IMR-90 (cell line): ENCODE results near the gene LILRA6. TPM values are rescaled to one million over a fixed set of nuclear protein-coding genes. Genes with fewer than 3 reads are reported as not detected.

Experiments used
- ATAC-seq: fragments of 200-7000 bp; cut with Tn5 transposase; 2 replicates; pipeline ENCODE4 v1.9.1; 2020; ENCODE audit warnings: low read depth, mild to moderate bottlenecking, moderate library complexity
- BruUV-seq: library from RNA; stranded (reverse); fragments of 400-500 nt; replicated peaks from 2 replicates; lab custom pipeline; 2021; lab: Mats Ljungman, UMichigan
- CTCF ChIA-PET: fragments of 300-600 bp; formaldehyde crosslinking; extraction: SDS; loops from one replicate; lab custom pipeline; 2021; ENCODE audit warnings: antibody characterized with exemption; lab: Yijun Ruan, JAX
- POLR2A ChIA-PET: fragments of 300-600 bp; sonication (Branson Sonifier 250); formaldehyde crosslinking; loops from one replicate; lab custom pipeline; 2022; ENCODE audit warnings: antibody characterized with exemption; ENCODE audit not compliant: unreplicated experiment; lab: Charles Lee
- DNase-seq: peaks from one replicate; pipeline ENCODE4 v3.0.0; 2013
- H2AFZ ChIP-seq: replicated peaks from 2 replicates; pipeline ENCODE3; 2013; ENCODE audit warnings: low read length, mild to moderate bottlenecking; ENCODE audit not compliant: poor library complexity
- H2AK5ac ChIP-seq: 2 replicates; pipeline ENCODE4 v1.6.1; 2013; ENCODE audit warnings: low read depth, low read length, inconsistent platforms
- H2AK9ac ChIP-seq: replicated peaks from 2 replicates; pipeline ENCODE3; 2013; ENCODE audit warnings: mild to moderate bottlenecking, low read depth, low read length, moderate library complexity; ENCODE audit not compliant: poor library complexity
- H2BK120ac ChIP-seq: 2 replicates; pipeline ENCODE4 v1.6.1; 2013; ENCODE audit warnings: low read depth, low read length, inconsistent platforms
- H2BK15ac ChIP-seq: 3 replicates; pipeline ENCODE4 v1.6.1; 2013; ENCODE audit warnings: low read depth, low read length, inconsistent platforms
- H2BK20ac ChIP-seq: 2 replicates; pipeline ENCODE4 v1.6.1; 2013; ENCODE audit warnings: low read depth, mild to moderate bottlenecking, inconsistent platforms, low read length, moderate library complexity
- H2BK5ac ChIP-seq: 2 replicates; pipeline ENCODE4 v1.6.1; 2013; ENCODE audit warnings: mild to moderate bottlenecking, low read depth, low read length, inconsistent platforms; ENCODE audit not compliant: poor library complexity, severe bottlenecking
- H3K14ac ChIP-seq: replicated peaks from 2 replicates; pipeline ENCODE4 v1.6.1; 2013; ENCODE audit warnings: low read depth, low read length, inconsistent platforms
- H3K18ac ChIP-seq: 2 replicates; pipeline ENCODE4 v1.6.1; 2013; ENCODE audit warnings: low read depth, low read length, control low read depth
- H3K23ac ChIP-seq: 2 replicates; pipeline ENCODE4 v1.6.1; 2013; ENCODE audit warnings: low read depth, low read length, inconsistent platforms
- H3K27ac ChIP-seq: 2 replicates; pipeline ENCODE4 v1.5.1; 2013; ENCODE audit warnings: mild to moderate bottlenecking, control low read depth, low read length; ENCODE audit not compliant: insufficient read depth
- H3K27me3 ChIP-seq: 2 replicates; pipeline ENCODE4 v1.6.1; 2013; ENCODE audit warnings: low read length; ENCODE audit not compliant: control insufficient read depth, insufficient read depth
- H3K36me3 ChIP-seq: 2 replicates; pipeline ENCODE4 v1.6.1; 2013; ENCODE audit warnings: low read length, mixed read lengths; ENCODE audit not compliant: control insufficient read depth, insufficient read depth
- H3K4ac ChIP-seq: 2 replicates; pipeline ENCODE4 v1.6.1; 2013; ENCODE audit warnings: low read depth, low read length, inconsistent platforms
- H3K4me1 ChIP-seq: 2 replicates; pipeline ENCODE4 v1.6.1; 2013; ENCODE audit warnings: low read length, mixed read lengths; ENCODE audit not compliant: control insufficient read depth, insufficient read depth
- H3K4me2 ChIP-seq: 2 replicates; pipeline ENCODE4 v1.6.1; 2013; ENCODE audit warnings: low read depth, mild to moderate bottlenecking, control low read depth, low read length, moderate library complexity
- H3K4me3 ChIP-seq: 2 replicates; pipeline ENCODE4 v1.5.1; 2013; ENCODE audit warnings: low read depth, mild to moderate bottlenecking, control low read depth, low read length, moderate library complexity; ENCODE audit not compliant: insufficient read depth
- H3K56ac ChIP-seq: 2 replicates; pipeline ENCODE4 v1.6.1; 2013; ENCODE audit warnings: low read length, inconsistent platforms; ENCODE audit not compliant: insufficient read depth; ENCODE audit errors: extremely low read depth
- H3K79me1 ChIP-seq, 2 experiments: 2 replicates each; pipeline ENCODE4 v1.6.1; 2013; ENCODE audit warnings: low read length in 2 of 2, inconsistent platforms in 1 of 2, low read depth in 1 of 2
- H3K9ac ChIP-seq: 2 replicates; pipeline ENCODE4 v1.6.1; 2013; ENCODE audit warnings: low read depth, low read length, control low read depth
- H3K9me1 ChIP-seq: 2 replicates; pipeline ENCODE4 v1.6.1; 2013; ENCODE audit warnings: low read length, inconsistent platforms; ENCODE audit not compliant: insufficient read depth
- H3K9me3 ChIP-seq: 2 replicates; pipeline ENCODE4 v1.6.1; 2013; ENCODE audit warnings: low read length; ENCODE audit not compliant: control insufficient read depth, insufficient read depth
- H4K20me1 ChIP-seq: 2 replicates; pipeline ENCODE4 v1.6.1; 2013; ENCODE audit warnings: low read length, inconsistent platforms; ENCODE audit not compliant: insufficient read depth
- H4K5ac ChIP-seq: 2 replicates; pipeline ENCODE4 v1.6.1; 2013; ENCODE audit warnings: mild to moderate bottlenecking, low read depth, low read length, control low read depth
- H4K8ac ChIP-seq, 2 experiments: 2 replicates each; pipeline ENCODE4 v1.6.1; 2013; ENCODE audit warnings: low read depth in 2 of 2, low read length in 2 of 2, control low read depth in 1 of 2, inconsistent platforms in 1 of 2
- H4K91ac ChIP-seq: 2 replicates; pipeline ENCODE4 v1.6.1; 2013; ENCODE audit warnings: low read depth, low read length, inconsistent platforms; ENCODE audit not compliant: insufficient read depth
- BHLHE40 ChIP-seq: fragments of 150-350 bp; IDR thresholded peaks from 2 replicates; pipeline ENCODE4 v1.6.1; 2016; ENCODE audit warnings: mild to moderate bottlenecking, low read depth, low read length
- CEBPB ChIP-seq: IDR thresholded peaks from 2 replicates; pipeline ENCODE4 v1.6.1; 2012; ENCODE audit warnings: low read depth, low read length, improper control_type of control experiment
- CHD1 ChIP-seq: IDR thresholded peaks from 2 replicates; pipeline ENCODE4 v1.6.1; 2012; ENCODE audit warnings: low read depth, low read length, improper control_type of control experiment
- CTCF ChIP-seq: conservative IDR thresholded peaks from 2 replicates; pipeline ENCODE4 v1.5.1; 2012; ENCODE audit warnings: mild to moderate bottlenecking, low read depth, low read length, improper control_type of control experiment
- ELK1 ChIP-seq: fragments of 150-350 bp; IDR thresholded peaks from 2 replicates; pipeline ENCODE4 v1.6.1; 2016; ENCODE audit warnings: low read depth, mild to moderate bottlenecking, low read length, moderate library complexity, borderline replicate concordance
- FOS ChIP-seq: fragments of 150-350 bp; IDR thresholded peaks from 2 replicates; pipeline ENCODE4 v1.6.1; 2016; ENCODE audit warnings: low read depth, low read length
- MAFK ChIP-seq: IDR thresholded peaks from 2 replicates; pipeline ENCODE4 v1.6.1; 2012; ENCODE audit warnings: low read depth, low read length, improper control_type of control experiment
- MAZ ChIP-seq: IDR thresholded peaks from 2 replicates; pipeline ENCODE4 v1.6.1; 2012; ENCODE audit warnings: low read depth, mild to moderate bottlenecking, low read length, improper control_type of control experiment, moderate library complexity, borderline replicate concordance
- MXI1 ChIP-seq: IDR thresholded peaks from 2 replicates; pipeline ENCODE4 v1.6.1; 2012; ENCODE audit warnings: low read depth, mild to moderate bottlenecking, low read length, moderate library complexity, borderline replicate concordance
- NFE2L2 ChIP-seq: fragments of 150-350 bp; IDR thresholded peaks from 2 replicates; pipeline ENCODE4 v1.6.1; 2016; ENCODE audit warnings: low read depth, mild to moderate bottlenecking, low read length
- POLR2A ChIP-seq: IDR thresholded peaks from 2 replicates; pipeline ENCODE4 v1.6.1; 2012; ENCODE audit warnings: mild to moderate bottlenecking, low read depth, low read length
- RAD21 ChIP-seq: IDR thresholded peaks from 2 replicates; pipeline ENCODE4 v1.6.1; 2012; ENCODE audit warnings: low read length, improper control_type of control experiment
- RCOR1 ChIP-seq: IDR thresholded peaks from 2 replicates; pipeline ENCODE4 v1.6.1; 2012; ENCODE audit warnings: mild to moderate bottlenecking, low read length, improper control_type of control experiment; ENCODE audit not compliant: insufficient replicate concordance
- RFX5 ChIP-seq: IDR thresholded peaks from 2 replicates; pipeline ENCODE4 v1.8.0; 2012; ENCODE audit warnings: low read depth, mild to moderate bottlenecking, low read length, moderate library complexity
- SMC3 ChIP-seq: fragments of 150-350 bp; IDR thresholded peaks from 2 replicates; pipeline ENCODE4 v1.6.1; 2016; ENCODE audit warnings: low read depth, mild to moderate bottlenecking, antibody characterized with exemption, low read length, moderate library complexity
- USF2 ChIP-seq: fragments of 150-350 bp; IDR thresholded peaks from 2 replicates; pipeline ENCODE4 v1.6.1; 2017; ENCODE audit warnings: mild to moderate bottlenecking, antibody characterized with exemption, low read length, low read depth
- WGBS, 2 experiments: methylation state at CpG; one replicate each; pipeline versions ENCODE4 v1.1.5 to v1.1.7; 2013; ENCODE audit warnings: missing lambda C conversion rate in 2 of 2; ENCODE audit not compliant: insufficient read length in 1 of 2; ENCODE audit errors: extremely low coverage in 2 of 2; 5-methylcytosine and 5-hydroxymethylcytosine counted together
- dilution Hi-C: fragments of 300-500 bp; cut with HindIII; formaldehyde crosslinking; loops from one replicate; pipeline ENCODE4 v1.14.3; 2018; ENCODE audit warnings: low sequenced_read_pairs; ENCODE audit not compliant: unreplicated experiment
- in situ Hi-C: fragments of 300-500 bp; cut with MboI; formaldehyde crosslinking; loops from 3 replicates; pipeline ENCODE4 v1.14.3; 2019; ENCODE audit warnings: low sequenced_read_pairs, inconsistent platforms, mixed read lengths
- intact Hi-C: fragments of 100-400 bp; cut with micrococcal nuclease; formaldehyde crosslinking; loops from 2 replicates; pipeline ENCODE4 v1.10.0; 2022
- polyA plus RNA-seq, 3 experiments: library from polyadenylated mRNA; depleted of rRNA; stranded (reverse); fragments of >200 nt; gene quantifications; 2 replicates each; pipeline ENCODE4 v1.2.3, GENCODE V29; 2012; ENCODE audit warnings: low replicate concordance in 1 of 3
- total RNA-seq: library from RNA; depleted of rRNA; stranded (reverse); fragments of >200 nt; gene quantifications from 2 replicates; pipeline ENCODE4 v1.2.3, GENCODE V29; 2012

Gene LILRA6
- total and polyA plus RNA-seq, 2 of the 4 experiments (the other 2 are of a cell fraction) = not detected

- dilution Hi-C loops = no loop called here
- Histone ChIP-seq H4K91ac (no peak overlapping the region), H4K20me1 (no peaks in the 10 kb centered on the region), H2BK15ac (no peak overlapping the region), H3K56ac (no peak overlapping the region), H3K9me1 (no peaks in the 10 kb centered on the region), H3K9me3 (no peaks in the 10 kb centered on the region), H3K27me3 (no peaks in the 10 kb centered on the region), H2BK20ac (no peak overlapping the region), H3K79me1 (no peaks in the 10 kb centered on the region), H4K8ac (no peak overlapping the region), H3K36me3 (no peaks in the 10 kb centered on the region), H2AK5ac (no peak overlapping the region), H3K4me1 (no peaks in the 10 kb centered on the region), H3K14ac (no peak overlapping the region), H3K18ac (no peak overlapping the region), H3K4me2 (no peak overlapping the region), H2AFZ (no peak overlapping the region), H3K4me3 (no peak overlapping the region), H3K4ac (no peak overlapping the region), H2BK5ac (no peak overlapping the region), H3K23ac (no peak overlapping the region), H3K27ac (no peak overlapping the region), H2BK120ac (no peak overlapping the region), H4K5ac (no peak overlapping the region), H2AK9ac (no peak overlapping the region), H3K9ac (no peak overlapping the region)
- DNase-seq (peak; percentile 59), ATAC-seq (peak; percentile 80)
- CTCF ChIA-PET = interaction anchor here (0.6 to 0.9 kb wide), 2 partner anchors 76 to 1565 kb away, joined by 3 read pairs; partner anchors contain the start of gene MBOAT7
- in situ Hi-C loops = no loop called here
- no CpG with 5 or more reads among the region's 6 CpGs for WGBS, 2 experiments
- intact Hi-C loops = no loop called here
- no peak for TF ChIP-seq ELK1
- TF ChIP-seq CTCF = peak; percentile 50
- TF ChIP-seq MXI1 = no peak
- peak; percentile 22; the same call in 1 of the 2 replicates for TF ChIP-seq SMC3
- TF ChIP-seq POLR2A = no peak
- TF ChIP-seq USF2 = no peak
- TF ChIP-seq MAFK = no peak
- TF ChIP-seq CHD1 = no peak
- no peak for TF ChIP-seq BHLHE40
- no peak for TF ChIP-seq RCOR1
- TF ChIP-seq MAZ = no peak
- no peak for TF ChIP-seq NFE2L2
- no peak for TF ChIP-seq FOS
- no peak for TF ChIP-seq CEBPB
- peak; percentile 27; the same call in 1 of the 2 replicates for TF ChIP-seq RAD21
- no peak for TF ChIP-seq RFX5
- BruUV-seq = no TSS peak
- POLR2A ChIA-PET = no interaction called here
These were observed 23.5 kb upstream of the LILRA6 start for GRCh38 chr19:54266133-54266532.
